NT2/D1 (cell line): ENCODE measurements around the gene EBLN2.

Experiments used
- DNase-seq: peaks from one replicate; pipeline ENCODE4 v3.0.0-alpha.2; 2011; ENCODE audit warnings: low read depth, low spot score
- H3K27me3 ChIP-seq: 2 replicates; pipeline ENCODE4 v1.6.0; 2011; ENCODE audit warnings: mild to moderate bottlenecking; ENCODE audit not compliant: insufficient read length, insufficient read depth
- H3K36me3 ChIP-seq: 2 replicates; pipeline ENCODE4 v1.6.1; 2011; ENCODE audit warnings: mild to moderate bottlenecking, low read length, mixed read lengths; ENCODE audit not compliant: insufficient read depth, insufficient read length
- H3K4me1 ChIP-seq: 2 replicates; pipeline ENCODE4 v1.5.1; 2011; ENCODE audit not compliant: insufficient read depth, insufficient read length
- H3K4me3 ChIP-seq: 2 replicates; pipeline ENCODE4 v1.5.1; 2011; ENCODE audit warnings: low read depth; ENCODE audit not compliant: insufficient read length
- H3K9ac ChIP-seq: 2 replicates; pipeline ENCODE4 v1.6.0; 2011; ENCODE audit warnings: low read depth; ENCODE audit not compliant: insufficient read length
- H3K9me3 ChIP-seq: 2 replicates; pipeline ENCODE4 v1.5.1; 2011; ENCODE audit warnings: mild to moderate bottlenecking, low read length; ENCODE audit not compliant: insufficient read depth
- SUZ12 ChIP-seq: IDR thresholded peaks from 2 replicates; pipeline ENCODE4 v1.6.1; 2011; ENCODE audit not compliant: insufficient read length, insufficient read depth; ENCODE audit errors: extremely low read depth
- YY1 ChIP-seq: IDR thresholded peaks from 2 replicates; pipeline ENCODE4 v1.6.1; 2011; ENCODE audit not compliant: insufficient read length, insufficient read depth
- ZNF274 ChIP-seq: IDR thresholded peaks from 2 replicates; pipeline ENCODE4 v1.6.1; 2011; ENCODE audit warnings: mild to moderate bottlenecking, low read depth, low read length

Gene EBLN2

GRCh38 chr3:73072634-73073033, 11.2 kb downstream of the EBLN2 start:
- Histone ChIP-seq H3K4me3 (no peak overlapping the region), H3K9ac (no peak overlapping the region), H3K27me3 (no peaks in the 10 kb centered on the region), H3K4me1 (no peaks in the 10 kb centered on the region), H3K9me3 (no peaks in the 10 kb centered on the region), H3K36me3 (no peaks in the 10 kb centered on the region)
- TF ChIP-seq SUZ12: no peak
- no peak for TF ChIP-seq YY1
- no peak for TF ChIP-seq ZNF274
- DNase-seq: no peak

DNA sequence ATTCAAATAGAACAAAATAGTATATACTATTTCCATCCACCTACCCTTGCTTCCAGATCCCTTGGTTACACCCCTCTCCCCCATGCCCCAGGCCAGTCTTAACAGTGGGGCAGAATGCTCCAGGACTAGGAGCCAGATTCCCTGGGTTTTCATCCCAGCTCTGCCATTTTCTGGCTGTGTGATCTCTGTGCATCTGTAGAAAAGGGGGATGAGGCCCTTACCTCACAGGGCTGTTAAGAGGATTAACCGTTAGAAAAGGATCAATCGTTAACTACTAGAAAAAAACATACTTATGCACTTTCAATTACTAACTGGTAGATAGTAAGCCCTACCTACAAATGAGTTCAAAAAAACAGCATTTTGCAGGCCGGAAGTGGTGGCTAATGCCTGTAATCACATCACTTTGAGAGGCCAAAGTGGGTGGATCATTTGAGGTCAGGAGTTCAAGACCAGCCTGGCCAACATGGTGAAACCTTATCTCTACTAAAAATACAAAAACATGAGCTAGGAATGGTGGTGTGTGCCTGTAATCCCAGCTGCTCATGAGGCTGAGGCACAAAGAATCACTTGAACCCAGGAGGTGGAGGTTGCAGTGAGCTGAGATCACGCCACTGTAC, 11.7 kb downstream of the EBLN2 start:
- no peak for DNase-seq
- H3K4me3 ChIP-seq: no peak overlapping the region
- no peaks in the 10 kb centered on the region for H3K9me3 ChIP-seq
- no peaks in the 10 kb centered on the region for H3K36me3 ChIP-seq
- H3K27me3 ChIP-seq: no peaks in the 10 kb centered on the region
- no peak overlapping the region for H3K9ac ChIP-seq
- TF ChIP-seq YY1 (no peak), ZNF274 (no peak), SUZ12 (no peak)
- H3K4me1 ChIP-seq: no peaks in the 10 kb centered on the region

- Histone ChIP-seq H3K36me3 (no peaks in the 10 kb centered on the region), H3K27me3 (no peaks in the 10 kb centered on the region), H3K4me3 (no peak overlapping the region), H3K4me1 (no peaks in the 10 kb centered on the region), H3K9ac (no peak overlapping the region), H3K9me3 (no peaks in the 10 kb centered on the region)
- DNase-seq: no peak
- TF ChIP-seq YY1 (no peak), ZNF274 (no peak), SUZ12 (no peak)
Observed at GRCh38 chr3:73074781-73075180, 13.3 kb downstream of the EBLN2 start.

DNA sequence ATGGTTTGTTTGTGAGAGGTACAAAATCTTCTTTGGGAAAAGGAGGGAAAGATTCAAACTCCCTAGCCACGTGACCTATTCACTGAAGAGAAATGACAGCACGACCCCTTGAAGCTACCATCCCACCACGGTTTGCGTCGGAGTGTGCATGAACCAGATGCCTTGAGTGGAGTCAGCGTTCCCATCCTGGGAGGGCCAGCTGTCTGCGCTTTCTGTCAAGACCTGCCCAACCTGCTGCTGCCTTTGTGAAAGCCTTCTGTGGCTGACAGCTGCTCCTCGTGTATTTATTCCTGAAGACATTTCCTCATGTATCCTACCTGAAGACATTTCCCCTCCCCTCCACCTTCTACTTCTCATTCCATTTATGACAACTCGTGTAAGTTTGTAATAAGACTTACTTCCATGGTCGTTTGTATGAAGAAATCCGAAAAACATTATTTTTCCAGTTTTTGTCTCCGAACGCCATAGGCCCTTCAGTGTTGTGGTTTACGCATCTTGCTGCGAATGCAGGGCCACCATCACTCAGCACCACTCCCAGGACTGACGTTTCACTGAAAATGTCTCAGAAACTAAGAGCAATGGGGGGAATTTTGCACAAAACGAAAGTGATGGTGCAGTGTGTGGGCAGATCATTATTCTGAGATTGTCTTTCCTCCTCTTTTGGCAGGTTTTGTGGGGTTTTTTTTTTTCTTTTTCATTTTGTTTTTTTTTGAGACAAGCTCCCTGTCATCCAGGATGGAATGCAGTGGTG, 18.9 kb downstream of the EBLN2 start:
- Histone ChIP-seq H3K4me3 (no peak overlapping the region), H3K9ac (no peak overlapping the region), H3K27me3 (no peaks in the 10 kb centered on the region), H3K9me3 (no peaks in the 10 kb centered on the region), H3K4me1 (no peaks in the 10 kb centered on the region), H3K36me3 (no peaks in the 10 kb centered on the region)
- TF ChIP-seq ZNF274 (no peak), YY1 (no peak), SUZ12 (no peak)
- no peak for DNase-seq

DNA sequence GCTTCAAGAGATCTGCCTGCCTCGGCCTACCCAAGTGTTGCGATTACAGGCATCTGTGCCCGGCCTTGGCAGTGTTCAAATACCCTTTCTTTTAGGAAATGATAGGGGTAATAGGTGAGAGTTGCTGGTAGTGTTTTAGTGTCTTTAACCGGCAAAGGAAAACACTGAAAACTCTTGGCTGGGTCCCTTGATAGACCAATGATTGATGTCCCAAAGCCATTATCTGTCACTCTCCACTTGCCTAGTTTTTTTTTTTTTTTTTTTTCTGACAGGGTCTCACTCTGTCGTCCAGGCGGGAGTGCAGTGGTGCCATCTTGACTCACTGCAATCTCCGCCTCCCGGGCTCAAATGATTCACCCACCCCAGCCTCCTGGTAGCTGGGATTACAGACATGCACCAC, 19.7 kb downstream of the EBLN2 start:
- Histone ChIP-seq H3K36me3 (no peaks in the 10 kb centered on the region), H3K9ac (no peak overlapping the region), H3K9me3 (no peaks in the 10 kb centered on the region), H3K27me3 (no peaks in the 10 kb centered on the region), H3K4me1 (no peaks in the 10 kb centered on the region), H3K4me3 (no peak overlapping the region)
- DNase-seq: no peak
- TF ChIP-seq SUZ12 (no peak), ZNF274 (no peak), YY1 (no peak)

GRCh38 chr3:73084170-73084569, 22.7 kb downstream of the EBLN2 start:
- TF ChIP-seq SUZ12: no peak
- no peak for TF ChIP-seq YY1
- TF ChIP-seq ZNF274: no peak
- Histone ChIP-seq H3K9ac (no peak overlapping the region), H3K27me3 (no peaks in the 10 kb centered on the region), H3K4me3 (no peak overlapping the region), H3K9me3 (no peaks in the 10 kb centered on the region), H3K4me1 (no peaks in the 10 kb centered on the region), H3K36me3 (no peaks in the 10 kb centered on the region)
- DNase-seq: no peak

GRCh38 chr3:73086071-73086494, 24.6 kb downstream of the EBLN2 start:
- peak; percentile 42 for DNase-seq
- H3K9me3 ChIP-seq: no peaks in the 10 kb centered on the region
- no peaks in the 10 kb centered on the region for H3K36me3 ChIP-seq
- H3K27me3 ChIP-seq: no peaks in the 10 kb centered on the region
- no peak overlapping the region for H3K4me3 ChIP-seq
- no peak overlapping the region for H3K9ac ChIP-seq
- H3K4me1 ChIP-seq: no peaks in the 10 kb centered on the region
- TF ChIP-seq SUZ12 (no peak), ZNF274 (no peak), YY1 (no peak)

GRCh38 chr3:73094129-73094528, 32.7 kb downstream of the EBLN2 start:
- Histone ChIP-seq H3K36me3 (no peaks in the 10 kb centered on the region), H3K4me3 (no peak overlapping the region), H3K4me1 (no peaks in the 10 kb centered on the region), H3K27me3 (no peaks in the 10 kb centered on the region), H3K9me3 (no peaks in the 10 kb centered on the region), H3K9ac (peak overlapping the region; percentile 46)
- no peak for DNase-seq
- no peak for TF ChIP-seq YY1
- no peak for TF ChIP-seq ZNF274
- TF ChIP-seq SUZ12: no peak
